Activated naive CD4-positive, alpha-beta T cell (primary cell): Measurements from ENCODE around the gene RPL36A.

Experiments
- DNase-seq, 4 experiments: peaks; one replicate each; lab custom pipeline; 2025; lab: John Stamatoyannopoulos, UW

The RPL36A gene

GRCh38 chrX:101390664-101391525 lies at the start of gene RPL36A:
TSS of gene RPL36A (plus strand) at chrX:101391011. CDS start at chrX:101391044, 33 bp downstream.
- DNase-seq, result peak; percentile 51 to 68 (median 58)

DNA sequence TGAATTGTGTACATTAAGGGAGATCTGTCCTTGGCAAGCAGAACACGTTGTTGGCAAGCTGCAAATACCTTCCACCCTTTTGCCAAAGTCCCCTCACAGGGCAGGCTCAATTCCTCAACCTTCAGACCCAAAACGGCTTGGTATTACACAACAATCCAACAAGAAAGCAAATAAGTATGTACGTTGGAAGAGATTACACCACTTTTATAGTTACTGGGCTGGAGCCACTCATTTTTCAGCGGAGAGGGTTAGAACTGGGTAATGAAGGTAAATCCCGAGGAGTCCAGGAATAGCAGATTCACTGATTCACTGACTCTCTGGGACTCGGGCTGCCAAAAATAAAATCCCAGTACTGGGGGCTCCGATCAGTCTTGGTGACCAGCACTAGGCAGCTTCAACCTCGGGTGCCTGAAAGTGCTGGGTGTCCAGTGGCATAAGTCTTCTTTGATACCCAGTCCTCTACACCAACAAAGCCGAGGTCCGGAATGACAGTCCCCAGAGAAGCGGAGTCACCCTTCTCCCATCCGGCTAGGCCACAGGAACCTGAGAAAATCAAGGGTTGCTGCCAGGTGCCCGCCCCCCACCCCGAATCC lies 42.9 kb upstream of the RPL36A start:
- no peak for DNase-seq

- DNase-seq, result peak; percentile 23 to 71 (median 34)
These were observed 42.2 kb upstream of the RPL36A start, which contains the start of gene TIMM8A for GRCh38 chrX:101348452-101349192. TSS of gene TIMM8A (minus strand) at chrX:101348742. CDS start at chrX:101348664, 78 bp downstream.

DNA sequence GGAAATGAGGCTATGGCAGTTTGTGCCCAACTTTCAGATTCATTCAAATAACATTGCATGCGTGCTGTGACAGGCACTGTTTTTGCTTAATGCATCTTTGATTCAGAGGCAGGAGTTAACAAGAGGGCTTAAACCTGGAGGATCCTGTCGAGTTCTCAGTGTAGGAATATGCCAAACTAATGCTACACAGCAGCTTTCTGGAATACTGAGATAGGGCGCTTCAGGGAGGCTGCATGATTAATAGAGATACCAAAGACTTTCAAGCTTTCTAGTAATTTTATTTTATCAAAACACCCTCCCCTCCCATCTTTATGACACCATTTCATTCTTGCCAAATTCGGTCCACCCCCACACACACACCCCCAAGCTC lies 41.6 kb upstream of the RPL36A start:
- no peak for DNase-seq

DNA sequence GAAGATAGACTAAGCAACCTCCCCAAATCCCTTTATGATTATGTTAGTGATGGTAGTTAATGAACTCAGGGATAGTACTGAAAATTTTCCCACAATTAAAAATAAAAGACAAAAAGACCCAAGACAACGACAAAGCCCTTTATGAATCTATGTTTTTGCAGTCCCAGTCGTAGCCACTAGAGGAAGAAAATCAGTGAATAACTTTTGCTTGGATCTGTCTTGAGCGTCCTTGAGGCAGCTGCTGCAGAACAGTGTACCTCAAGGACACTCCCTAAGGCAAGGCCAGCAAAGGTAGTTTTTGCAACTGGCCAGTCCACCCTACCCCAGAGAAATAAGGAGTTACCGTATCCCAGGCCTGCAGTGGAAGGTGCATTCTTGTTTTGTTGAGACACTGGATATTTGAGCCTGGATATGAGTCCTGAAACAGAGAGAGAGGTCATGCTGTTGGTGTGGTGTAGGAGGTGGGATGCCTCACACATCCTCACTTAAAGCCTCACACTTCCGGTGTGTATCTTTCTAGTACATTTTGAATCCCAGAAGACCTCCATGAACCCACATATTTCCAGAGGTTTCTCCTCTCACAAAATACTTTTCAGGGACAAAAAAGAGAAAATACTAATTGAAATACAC lies 33.5 kb upstream of the RPL36A start:
- no peak for DNase-seq

- DNase-seq, result no peak
These were observed 30.8 kb upstream of the RPL36A start for GRCh38 chrX:101359966-101360365.

- DNase-seq, result no peak
These were observed 30.4 kb upstream of the RPL36A start for GRCh38 chrX:101360390-101360789.

DNA sequence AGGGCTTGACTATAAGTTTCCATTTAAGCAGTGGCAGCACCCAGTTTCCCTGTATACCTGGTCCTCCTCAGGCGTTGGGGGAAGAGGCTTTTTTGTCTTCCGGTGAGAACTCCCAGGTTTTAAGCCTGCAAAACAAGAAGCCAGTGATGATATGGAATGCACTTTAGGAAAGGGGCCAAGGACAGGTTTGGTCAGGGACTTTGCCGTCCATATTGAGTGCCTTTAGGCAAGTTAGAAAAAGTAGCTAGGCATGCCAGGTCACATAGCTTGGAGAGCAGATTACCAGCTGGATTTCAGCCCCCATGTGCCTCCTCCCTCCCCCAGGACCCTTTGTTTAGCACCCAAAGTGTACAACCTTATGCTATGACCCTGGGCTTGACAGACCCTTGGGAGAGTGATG lies 28.7 kb upstream of the RPL36A start:
- DNase-seq, result no peak

- no peak for DNase-seq
These were observed 28.1 kb upstream of the RPL36A start for GRCh38 chrX:101362757-101363156.

DNA sequence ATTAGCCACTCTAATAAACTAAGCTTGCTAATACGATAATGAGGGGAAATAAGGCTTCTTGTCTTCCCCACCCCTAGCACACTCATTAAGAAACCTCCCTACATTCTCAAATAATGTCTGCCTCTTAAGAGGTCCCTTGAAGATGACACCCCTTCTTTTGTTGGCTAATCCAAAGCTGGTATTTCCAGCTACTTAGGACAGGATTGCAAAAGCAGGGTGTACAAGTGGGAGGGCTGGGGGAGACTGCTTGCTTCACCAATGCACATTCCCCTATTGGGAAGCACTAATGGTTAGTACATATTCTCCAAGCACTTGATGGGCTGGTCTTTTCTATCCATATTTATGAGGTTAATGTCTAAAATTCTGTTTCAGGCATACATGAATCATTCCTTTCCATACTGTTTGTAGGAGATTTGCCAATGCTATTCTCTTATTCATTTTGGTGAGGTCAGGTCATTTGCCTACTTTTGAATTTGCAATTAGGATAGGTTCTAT lies 25.5 kb upstream of the RPL36A start:
- no peak for DNase-seq

DNA sequence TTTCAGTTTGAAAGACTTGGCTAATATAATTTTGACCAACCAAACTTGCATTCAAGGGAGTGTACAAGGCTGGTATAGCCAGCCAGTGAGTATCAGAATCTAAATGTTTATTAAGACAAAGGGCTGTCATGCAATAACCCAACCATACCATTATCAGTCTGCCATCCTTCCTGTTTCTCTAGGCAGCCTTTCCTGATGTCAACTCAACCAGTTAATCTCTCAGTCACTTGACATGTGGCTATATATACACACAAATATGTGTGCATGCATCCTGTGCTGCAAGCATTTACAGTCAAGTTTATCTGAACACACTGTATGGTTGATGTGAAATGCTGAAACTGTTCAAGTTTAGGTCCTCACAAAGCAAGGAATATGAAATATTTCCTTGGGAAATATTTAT lies 22.0 kb upstream of the RPL36A start:
- no peak for DNase-seq

DNA sequence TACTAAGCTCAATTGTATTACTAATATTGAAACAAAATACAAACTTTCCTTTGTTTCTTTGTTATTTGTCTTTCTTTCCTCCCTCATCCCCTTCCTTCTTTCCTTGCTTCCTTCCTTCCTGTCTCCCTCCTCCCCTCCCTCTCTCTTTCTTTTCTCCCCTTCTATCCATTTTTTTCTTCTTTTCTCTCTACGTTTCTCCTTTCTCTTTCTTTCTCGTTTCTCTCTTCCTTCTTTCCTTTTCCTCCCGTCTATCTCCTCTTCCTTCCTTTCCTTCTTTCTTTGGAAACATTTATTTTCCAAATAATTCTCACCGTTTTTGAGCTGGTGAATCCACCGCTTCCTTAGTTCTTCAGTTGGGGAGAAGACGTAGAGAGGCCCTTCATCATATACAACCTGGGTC lies 21.1 kb upstream of the RPL36A start:
- DNase-seq, result no peak

- DNase-seq, result no peak
These were observed 19.8 kb upstream of the RPL36A start for GRCh38 chrX:101370888-101371504.

DNA sequence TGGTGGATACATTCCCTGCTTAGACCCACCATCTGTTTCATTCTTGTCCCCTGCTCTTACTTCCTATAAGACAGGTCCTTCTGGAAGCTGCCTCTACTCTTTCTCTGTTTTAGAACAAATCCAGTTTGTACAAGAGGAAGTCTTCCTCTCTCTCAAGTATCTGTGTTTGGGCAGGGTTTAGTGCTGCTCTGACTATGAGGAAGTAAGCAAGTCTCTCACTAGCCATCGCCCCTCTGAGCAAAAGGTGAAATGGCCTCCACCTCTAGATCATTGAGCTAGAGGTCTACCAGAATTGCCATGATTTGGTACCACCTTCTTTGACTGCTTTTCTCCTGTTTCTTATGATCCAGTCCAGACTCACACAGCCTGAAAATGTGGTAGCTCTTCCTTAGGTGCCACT lies 13.3 kb upstream of the RPL36A start:
- no peak for DNase-seq

DNA sequence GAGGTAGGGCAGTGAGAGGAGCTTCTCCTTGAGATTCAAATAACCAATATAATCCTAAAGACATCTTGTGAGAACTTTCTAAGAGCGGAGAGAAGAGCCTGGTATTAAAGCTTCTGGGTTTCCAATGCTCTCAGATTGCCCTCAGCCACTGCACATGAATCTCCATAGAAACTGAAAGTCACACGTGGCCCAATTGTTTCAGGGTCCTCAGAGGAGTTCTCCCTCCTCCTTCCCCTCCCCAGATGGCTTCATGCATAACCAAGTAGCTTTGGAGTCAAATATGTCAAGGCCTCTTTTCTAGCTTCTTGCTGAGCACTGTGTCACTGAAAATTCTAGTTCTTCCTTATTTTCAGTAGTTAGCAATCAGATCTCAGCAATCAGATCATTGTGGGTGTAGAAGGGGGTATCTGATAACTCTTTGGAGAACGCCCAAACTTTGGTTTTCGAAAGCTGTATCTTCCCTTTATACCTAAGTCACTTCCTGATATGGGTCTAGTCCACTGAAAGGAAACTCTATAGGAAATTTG lies 7.1 kb upstream of the RPL36A start:
- no peak for DNase-seq

- no peak for DNase-seq
These were observed 5.7 kb upstream of the RPL36A start for GRCh38 chrX:101385026-101385684.

- DNase-seq, result no peak
These were observed 4.8 kb upstream of the RPL36A start, which contains the start of gene BTK for GRCh38 chrX:101385795-101386541. TSS of gene BTK (minus strand) at chrX:101386191. CDS start at chrX:101375284, 10,907 bp downstream.

DNA sequence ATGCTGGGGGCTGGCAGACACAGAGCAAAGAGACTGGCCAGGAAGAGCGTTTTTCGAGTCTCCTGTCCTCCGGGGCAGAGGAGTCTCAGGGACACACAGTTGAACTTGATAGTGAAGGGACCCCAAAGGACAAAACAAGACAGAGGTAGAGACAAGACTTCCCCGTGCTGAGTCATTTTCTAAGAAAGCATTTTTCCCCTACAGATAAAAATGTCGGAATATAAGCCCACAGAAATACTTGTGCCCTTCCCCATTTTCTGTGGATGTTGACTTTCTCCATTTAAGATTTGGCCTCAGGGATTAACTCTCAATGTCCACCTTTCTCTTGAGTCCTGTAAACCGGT lies 4.3 kb upstream of the RPL36A start:
- no peak for DNase-seq

GRCh38 chrX:101388604-101389003 lies 2.2 kb upstream of the RPL36A start:
- no peak for DNase-seq

- no peak for DNase-seq
These were observed 1.0 kb downstream of the RPL36A start for GRCh38 chrX:101391831-101392230.
